Measurements from ENCODE around the gene ZNF394. TPM values are rescaled to one million over a fixed set of nuclear protein-coding genes. Genes with fewer than 3 reads are reported as not detected.
"Not testable (repeated sequence)": the region's sequence is repeated elsewhere in the genome, so short reads cannot be mapped to it uniquely, and the experiment has no call there.

The ZNF394 gene
- total RNA-seq, 1 experiment from 2014 or later = 29.7 TPM

GRCh38 chr7:99504603-99505323 is 4.7 kb upstream of the ZNF394 start, which contains the start of gene ZKSCAN5:
ZKSCAN5 (plus strand) TSS chr7:99504662; CDS start chr7:99506045, 1,383 bp downstream.
- H3K4me3 ChIP-seq = peak within 1 kb of the TSS; percentile 85
- H3K9me3 ChIP-seq (replicated peaks) = no peaks in the 10 kb centered on the region
- H3K36me3 ChIP-seq = no peaks in the 10 kb centered on the region
- no peaks in the 10 kb centered on the region for H3K27me3 ChIP-seq
- DNase-seq = peak; percentile 95 to 97
- peak within 1 kb of the TSS; percentile 82 for H3K27ac ChIP-seq
- H3K4me1 ChIP-seq = peaks cover 6% of the 10 kb centered on the region; the same call in 1 of the 2 replicates

GRCh38 chr7:99504281-99504602 is 4.2 kb upstream of the ZNF394 start:
- H3K36me3 ChIP-seq = no peaks in the 10 kb centered on the region
- H3K27ac ChIP-seq = peak overlapping the region; percentile 82
- DNase-seq = peak; percentile 98 to 99
- H3K4me1 ChIP-seq = peaks cover 6% of the 10 kb centered on the region; the same call in 1 of the 2 replicates
- H3K9me3 ChIP-seq (replicated peaks) = no peaks in the 10 kb centered on the region
- H3K4me3 ChIP-seq = peak overlapping the region; percentile 85
- H3K27me3 ChIP-seq = no peaks in the 10 kb centered on the region

GRCh38 chr7:99501236-99501635 is 1.2 kb upstream of the ZNF394 start:
- H3K27me3 ChIP-seq; H3K9me3 ChIP-seq (replicated peaks); H3K36me3 ChIP-seq; H3K4me1 ChIP-seq; H3K27ac ChIP-seq; H3K4me3 ChIP-seq: not testable (repeated sequence)
- peak in 1 of 2 experiments; percentile 32 for DNase-seq

- DNase-seq = no peak
- Histone ChIP-seq H3K9me3 (replicated peaks) (no peaks in the 10 kb centered on the region), H3K27ac (no peak overlapping the region; the same call in 1 of the 2 replicates), H3K4me3 (peak overlapping the region; percentile 83), H3K27me3 (no peaks in the 10 kb centered on the region), H3K36me3 (peaks cover 13% of the 10 kb centered on the region), H3K4me1 (0 out of 2 replicates have a peak, but pooled peaks cover 3% of the 10 kb centered on the region)
Observed at GRCh38 chr7:99500637-99501009, 542 bp upstream of the ZNF394 start.

GRCh38 chr7:99499371-99499720 is 735 bp downstream of the ZNF394 start:
- Histone ChIP-seq H3K36me3 (peaks cover 18% of the 10 kb centered on the region), H3K27ac (peak overlapping the region; percentile 61; the same call in 1 of the 2 replicates), H3K27me3 (no peaks in the 10 kb centered on the region), H3K4me1 (0 out of 2 replicates have a peak, but pooled peaks cover 3% of the 10 kb centered on the region), H3K9me3 (replicated peaks) (no peaks in the 10 kb centered on the region; the same call in 1 of the 2 replicates), H3K4me3 (peak overlapping the region; percentile 83)
- peak in 1 of 2 experiments; percentile 15 for DNase-seq

- H3K4me3 ChIP-seq = peak overlapping the region; percentile 83
- H3K9me3 ChIP-seq (replicated peaks) = no peaks in the 10 kb centered on the region; the same call in 1 of the 2 replicates
- H3K4me1 ChIP-seq = 0 out of 2 replicates have a peak, but pooled peaks cover 3% of the 10 kb centered on the region
- no peaks in the 10 kb centered on the region for H3K27me3 ChIP-seq
- DNase-seq = no peak
- peaks cover 26% of the 10 kb centered on the region for H3K36me3 ChIP-seq
- H3K27ac ChIP-seq = no peak overlapping the region
Observed at GRCh38 chr7:99498546-99498944, 1.5 kb downstream of the ZNF394 start.

GRCh38 chr7:99497766-99498545 is 2.1 kb downstream of the ZNF394 start:
- H3K9me3 ChIP-seq (replicated peaks) = no peaks in the 10 kb centered on the region; the same call in 1 of the 2 replicates
- no peaks in the 10 kb centered on the region for H3K27me3 ChIP-seq
- no peak for DNase-seq
- H3K36me3 ChIP-seq = peaks cover 32% of the 10 kb centered on the region
- H3K4me1 ChIP-seq = 0 out of 2 replicates have a peak, but pooled peaks cover 3% of the 10 kb centered on the region
- H3K27ac ChIP-seq = no peak overlapping the region
- H3K4me3 ChIP-seq = peak overlapping the region; percentile 83; the same call in 1 of the 2 replicates

- DNase-seq = no peak
- Histone ChIP-seq H3K36me3 (peaks cover 35% of the 10 kb centered on the region), H3K27ac (no peak overlapping the region), H3K27me3 (no peaks in the 10 kb centered on the region), H3K4me1 (0 out of 2 replicates have a peak, but pooled peaks cover 3% of the 10 kb centered on the region), H3K4me3 (no peak overlapping the region), H3K9me3 (replicated peaks) (no peaks in the 10 kb centered on the region; the same call in 1 of the 2 replicates)
Observed at GRCh38 chr7:99493823-99494222, 6.3 kb downstream of the ZNF394 start.

- Histone ChIP-seq H3K4me3 (no peak overlapping the region), H3K36me3 (peaks cover 30% of the 10 kb centered on the region), H3K27ac (no peak overlapping the region), H3K9me3 (replicated peaks) (no peaks in the 10 kb centered on the region; the same call in 1 of the 2 replicates), H3K4me1 (no peaks in the 10 kb centered on the region), H3K27me3 (no peaks in the 10 kb centered on the region)
- no peak for DNase-seq
Observed at GRCh38 chr7:99490878-99491277, 9.2 kb downstream of the ZNF394 start.

- Histone ChIP-seq H3K36me3 (peaks cover 27% of the 10 kb centered on the region), H3K4me1 (no peaks in the 10 kb centered on the region; the same call in 1 of the 2 replicates), H3K4me3 (no peak overlapping the region), H3K9me3 (replicated peaks) (no peaks in the 10 kb centered on the region; the same call in 1 of the 2 replicates), H3K27ac (no peak overlapping the region), H3K27me3 (no peaks in the 10 kb centered on the region)
- DNase-seq = no peak
Observed at GRCh38 chr7:99489235-99489634, 10.8 kb downstream of the ZNF394 start.

GRCh38 chr7:99485094-99485493 is 15.0 kb downstream of the ZNF394 start:
- Histone ChIP-seq H3K36me3 (peaks cover 45% of the 10 kb centered on the region), H3K27ac (no peak overlapping the region), H3K27me3 (no peaks in the 10 kb centered on the region), H3K9me3 (replicated peaks) (no peaks in the 10 kb centered on the region), H3K4me3 (no peak overlapping the region), H3K4me1 (no peaks in the 10 kb centered on the region; the same call in 1 of the 2 replicates)
- peak in 1 of 2 experiments; percentile 42 for DNase-seq

GRCh38 chr7:99478464-99479440 is 21.3 kb downstream of the ZNF394 start:
- H3K36me3 ChIP-seq = peaks cover 42% of the 10 kb centered on the region
- H3K27me3 ChIP-seq = no peaks in the 10 kb centered on the region
- no peaks in the 10 kb centered on the region for H3K9me3 ChIP-seq (replicated peaks)
- DNase-seq = no peak
- H3K4me1 ChIP-seq = no peaks in the 10 kb centered on the region
- no peak overlapping the region for H3K4me3 ChIP-seq
- H3K27ac ChIP-seq = no peak overlapping the region

- no peaks in the 10 kb centered on the region for H3K4me1 ChIP-seq
- H3K27ac ChIP-seq = no peak overlapping the region
- no peaks in the 10 kb centered on the region for H3K9me3 ChIP-seq (replicated peaks)
- H3K27me3 ChIP-seq = no peaks in the 10 kb centered on the region
- peaks cover 23% of the 10 kb centered on the region for H3K36me3 ChIP-seq
- DNase-seq = no peak
- H3K4me3 ChIP-seq = no peak overlapping the region
Observed at GRCh38 chr7:99476107-99476506, 24.0 kb downstream of the ZNF394 start.

GRCh38 chr7:99473315-99473596 is 26.8 kb downstream of the ZNF394 start:
- Histone ChIP-seq H3K36me3 (peaks cover 7% of the 10 kb centered on the region), H3K4me1 (no peaks in the 10 kb centered on the region), H3K9me3 (replicated peaks) (no peaks in the 10 kb centered on the region), H3K4me3 (peak overlapping the region; percentile 86), H3K27ac (peak overlapping the region; percentile 65), H3K27me3 (no peaks in the 10 kb centered on the region)
- peak in 1 of 2 experiments; percentile 45 for DNase-seq
